GM12865 (cell line): ENCODE results near the gene ARHGEF7.

Experiments
- DNase-seq: peaks from one replicate; pipeline ENCODE4 v3.0.0; 2010; ENCODE audit warnings: low read depth
- H3K4me3 ChIP-seq: 2 replicates; pipeline ENCODE4 v1.5.1; 2011; ENCODE audit warnings: mild to moderate bottlenecking, low read depth, low read length, control low read depth
- CTCF ChIP-seq: IDR thresholded peaks from 2 replicates; pipeline ENCODE4 v1.5.1; 2011; ENCODE audit warnings: low read length, control low read depth, low read depth, inconsistent platforms; ENCODE audit not compliant: insufficient read depth; ENCODE audit errors: missing control alignments

The ARHGEF7 gene

DNA sequence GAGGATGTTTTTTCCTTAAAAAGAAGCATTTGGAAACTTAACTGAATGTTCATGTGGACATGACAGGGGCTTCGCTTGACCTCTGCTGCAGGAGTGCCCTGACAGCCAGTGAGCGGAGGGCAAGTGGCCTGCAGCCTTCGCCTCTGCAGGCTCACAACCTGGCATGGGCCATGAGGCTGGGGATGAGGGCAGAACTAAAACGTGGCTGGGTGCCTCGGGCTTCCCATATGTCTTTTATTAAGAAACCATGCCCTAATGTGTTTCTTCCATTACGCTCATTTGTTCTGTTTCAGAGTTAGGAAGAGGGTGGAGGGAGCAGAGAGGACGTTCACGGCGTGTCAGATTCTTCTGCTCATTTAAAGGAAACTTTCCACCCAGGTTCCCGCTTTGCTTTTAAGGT, 2.9 kb downstream of the ARHGEF7 start:
- no peak for DNase-seq

GRCh38 chr13:111118898-111119607, 3.9 kb downstream of the ARHGEF7 start:
- no peak for TF ChIP-seq CTCF
- no peak overlapping the region for H3K4me3 ChIP-seq
- no peak for DNase-seq

More for the DNA sequence above, 2.9 kb downstream of the ARHGEF7 start:
- TF ChIP-seq CTCF = no peak
- no peak overlapping the region for H3K4me3 ChIP-seq

DNA sequence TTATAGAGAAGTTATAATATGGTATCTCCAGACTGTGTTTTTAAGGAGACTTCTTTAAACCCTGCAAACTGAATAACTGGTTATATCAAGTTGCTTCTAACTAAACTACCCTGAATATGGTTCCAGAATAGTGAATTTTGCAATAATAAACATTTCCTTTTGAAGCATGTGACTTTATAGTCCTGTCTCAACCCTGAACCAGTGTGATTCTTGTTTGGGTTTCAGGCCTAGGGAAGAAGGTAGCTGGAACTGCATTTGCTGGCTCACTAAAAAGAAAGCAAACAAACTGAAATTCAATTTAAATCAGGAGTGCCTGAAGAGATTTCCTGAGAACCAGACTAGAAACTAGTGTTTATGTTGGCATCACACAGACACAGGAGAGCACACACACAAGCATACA, 4.9 kb downstream of the ARHGEF7 start:
- DNase-seq = no peak
- no peak for TF ChIP-seq CTCF
- no peak overlapping the region for H3K4me3 ChIP-seq

DNA sequence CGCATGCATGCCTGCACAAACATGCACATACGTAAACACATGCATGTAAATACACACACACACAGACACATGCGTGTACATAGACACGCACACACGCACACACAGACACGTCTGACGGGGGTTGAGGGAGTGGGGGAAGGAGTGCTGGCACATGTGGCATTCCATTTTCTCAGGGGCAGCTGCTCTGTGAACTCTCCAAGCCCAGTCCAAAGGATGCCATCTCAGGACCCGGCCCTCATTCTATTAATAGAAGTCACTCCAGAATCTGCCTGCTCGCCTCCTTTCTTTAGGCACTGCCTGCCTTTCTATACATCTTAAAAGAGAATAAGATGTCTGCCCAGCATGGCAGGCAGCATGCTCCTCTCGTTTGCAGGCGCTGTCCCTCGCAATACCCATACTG, 5.3 kb downstream of the ARHGEF7 start:
- no peak for DNase-seq
- TF ChIP-seq CTCF = no peak
- H3K4me3 ChIP-seq = no peak overlapping the region

DNA sequence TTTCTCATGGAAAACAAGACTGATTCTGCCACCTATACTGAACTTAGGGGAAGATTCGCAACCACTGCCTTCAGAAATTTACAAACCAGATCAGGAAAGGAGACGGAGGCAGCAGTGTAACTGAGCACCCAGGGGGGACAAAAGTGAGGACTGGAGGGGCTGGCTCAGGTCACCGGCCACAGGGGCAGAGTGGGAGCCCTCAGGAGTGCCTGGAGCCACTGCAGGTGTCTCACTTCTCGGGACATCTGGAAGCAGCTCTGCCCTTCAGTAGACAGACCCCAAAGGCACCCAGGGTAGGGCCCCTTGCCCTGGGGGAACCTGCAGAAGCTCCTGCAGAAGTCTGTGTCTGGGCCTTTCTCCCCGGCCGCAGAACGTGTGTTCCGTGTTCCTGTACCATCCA, 5.8 kb downstream of the ARHGEF7 start:
- no peak for TF ChIP-seq CTCF
- no peak for DNase-seq
- no peak overlapping the region for H3K4me3 ChIP-seq

- DNase-seq = no peak
- TF ChIP-seq CTCF = no peak
- no peak overlapping the region for H3K4me3 ChIP-seq
These were observed 6.4 kb downstream of the ARHGEF7 start for GRCh38 chr13:111121506-111121905.

DNA sequence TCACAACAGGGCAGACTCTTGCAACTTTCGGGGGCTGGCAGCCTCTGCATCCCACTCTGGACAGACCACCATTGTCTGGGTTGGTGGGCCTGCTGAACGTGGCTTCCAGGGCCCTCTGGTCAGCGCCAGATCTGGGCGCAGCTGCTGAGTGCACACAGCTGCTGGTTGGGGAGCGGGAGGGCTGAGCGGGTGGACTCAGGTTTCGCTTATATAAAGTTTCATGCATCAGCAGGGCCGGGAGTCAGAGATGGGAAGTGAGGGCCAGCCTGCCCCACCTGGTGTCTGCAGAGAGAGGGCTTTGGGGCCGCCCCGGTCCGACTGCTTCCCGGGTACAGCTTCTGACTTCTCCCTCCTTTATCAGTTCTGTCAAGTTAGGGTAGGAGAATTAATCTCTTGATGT, 6.9 kb downstream of the ARHGEF7 start:
- no peak for TF ChIP-seq CTCF
- H3K4me3 ChIP-seq = no peak overlapping the region
- DNase-seq = no peak
